GM18870 (cell line): Measurements from ENCODE around the gene UBE2N.
"Not testable (repeated sequence)": the region's sequence is repeated elsewhere in the genome, so short reads cannot be mapped to it uniquely, and the experiment has no call there.

Experiments used
- ATAC-seq: cut with Tn5 transposase; IDR thresholded peaks from one replicate; pipeline ENCODE4 v1.9.1; 2021; ENCODE audit warnings: moderate library complexity; ENCODE audit not compliant: unreplicated experiment

UBE2N gene

DNA sequence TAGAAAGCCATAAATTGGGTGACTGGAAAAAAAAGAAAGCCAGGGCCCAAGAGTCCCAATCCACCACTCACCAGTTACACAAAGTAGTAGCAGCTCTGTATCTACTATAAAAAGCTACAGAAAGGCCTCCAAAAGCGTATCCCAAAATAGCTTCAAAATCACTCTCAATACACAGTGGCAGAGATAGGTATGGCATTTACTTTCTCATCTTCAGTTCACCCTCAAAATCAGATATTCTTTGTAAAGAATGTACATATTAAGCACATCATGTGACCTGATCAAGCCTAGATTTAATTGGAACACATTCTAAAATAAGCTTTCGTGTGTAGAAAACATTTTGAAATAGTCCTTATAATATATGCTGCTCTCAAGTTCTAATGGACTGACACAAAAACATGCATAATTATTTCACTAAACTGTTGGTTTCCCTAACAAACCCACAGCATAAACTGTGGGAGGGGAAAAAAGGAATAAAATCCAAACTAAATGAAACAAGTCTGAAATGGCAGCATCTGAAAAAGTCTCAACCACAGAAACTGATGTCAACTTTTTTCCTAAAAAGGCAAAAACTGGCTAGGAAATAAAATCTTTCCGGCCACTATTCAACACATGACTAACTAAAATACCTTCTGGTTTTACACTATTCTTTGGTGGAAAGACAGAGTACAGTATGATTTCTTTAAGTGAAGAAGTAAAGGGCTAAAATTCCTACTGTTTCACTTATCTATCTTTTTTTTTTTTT lies 25.9 kb downstream of the UBE2N start:
- no peak for ATAC-seq

DNA sequence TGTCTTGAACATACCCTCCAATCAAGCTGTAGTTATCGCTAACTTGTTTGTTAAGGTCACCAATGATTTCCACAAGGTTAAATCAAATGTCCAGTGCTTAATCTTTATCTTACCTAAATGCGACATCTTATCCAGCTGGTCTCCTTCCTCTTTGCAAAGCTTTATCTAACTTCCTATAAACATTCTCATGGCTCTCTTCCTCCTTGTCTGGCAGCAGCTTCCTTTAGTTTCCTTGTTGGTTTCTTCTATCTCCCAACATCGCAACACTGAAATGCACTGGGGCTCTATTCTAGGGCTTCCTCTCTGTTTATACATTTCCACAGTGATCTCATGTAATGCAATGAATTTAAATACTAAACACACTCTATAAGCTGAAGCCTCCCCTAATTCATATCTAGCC lies 28.7 kb downstream of the UBE2N start:
- ATAC-seq, result no peak

DNA sequence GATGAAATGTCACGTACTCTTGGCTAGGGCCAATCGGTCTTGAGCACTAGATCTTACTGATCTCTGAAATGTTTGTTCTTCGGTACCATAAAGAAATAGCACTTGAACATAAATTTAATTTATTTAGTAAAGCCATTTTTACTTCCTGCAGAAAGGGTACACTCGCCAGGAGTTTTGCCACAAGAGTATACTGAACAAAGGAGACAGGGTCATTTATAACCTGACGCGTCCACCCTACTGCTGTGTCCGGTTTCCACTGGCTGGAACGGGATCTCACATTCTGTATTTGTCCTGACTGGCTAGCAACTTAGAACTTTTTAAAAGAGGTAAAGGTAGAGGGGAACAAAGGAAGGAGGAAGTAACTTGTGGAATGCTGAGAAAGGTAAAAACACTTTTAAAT lies 29.4 kb downstream of the UBE2N start:
- not testable (repeated sequence) for ATAC-seq

DNA sequence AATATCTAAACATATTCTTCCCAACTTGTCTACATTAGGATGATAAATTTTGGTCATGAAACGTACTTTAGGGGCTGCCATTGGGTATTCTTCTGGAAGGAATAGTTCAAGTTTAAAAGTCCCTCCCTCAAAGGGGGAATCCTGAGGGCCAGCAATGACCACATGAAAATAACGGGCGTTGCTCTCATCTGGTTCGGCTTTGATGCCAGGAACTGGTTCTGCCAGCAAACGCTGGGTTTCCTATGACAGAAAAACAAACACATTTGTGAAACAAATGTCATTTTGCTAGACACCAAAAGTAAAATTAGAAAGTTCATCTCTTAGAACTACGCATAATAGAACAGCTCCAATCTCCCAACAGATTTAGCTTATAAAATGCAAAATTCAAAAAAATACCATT lies 30.7 kb downstream of the UBE2N start:
- not testable (repeated sequence) for ATAC-seq

DNA sequence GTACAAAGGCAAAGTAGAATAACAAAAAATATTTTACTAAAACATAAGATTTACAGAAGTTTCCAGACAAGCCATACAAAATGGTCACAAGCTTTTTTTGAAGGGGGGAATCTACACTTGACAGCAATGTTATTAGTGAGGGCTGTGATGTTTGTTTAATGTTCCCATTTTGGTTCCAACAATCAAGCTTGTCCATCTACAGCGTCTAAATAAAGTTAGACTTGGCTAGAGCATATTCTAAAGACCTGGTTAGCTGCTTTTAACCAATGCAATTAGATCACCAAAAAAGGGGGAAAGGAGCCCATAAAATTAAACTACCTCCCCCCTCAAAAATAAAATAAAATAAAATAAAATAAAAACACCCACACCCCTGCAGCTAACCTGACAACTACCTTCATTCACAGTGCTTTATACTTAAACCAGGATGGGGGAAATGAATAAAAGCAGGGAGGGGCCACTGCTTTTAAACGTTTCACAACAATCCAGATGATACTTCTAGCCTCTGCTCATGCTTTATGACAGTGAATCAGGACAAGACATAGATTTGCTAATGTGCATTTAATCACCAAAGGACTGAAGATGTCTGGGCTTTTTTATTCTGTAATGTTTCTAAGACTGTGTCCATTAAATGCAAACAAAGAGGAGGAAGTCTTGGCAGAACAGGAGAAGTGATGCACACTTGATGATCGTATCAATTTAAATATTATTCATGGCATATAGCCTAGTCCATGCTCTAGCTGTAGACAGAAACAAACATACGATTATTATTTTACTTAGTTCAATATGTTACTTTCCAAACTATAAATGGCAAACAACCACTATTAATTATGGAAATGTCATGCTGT lies 32.2 kb downstream of the UBE2N start:
- not testable (repeated sequence) for ATAC-seq

DNA sequence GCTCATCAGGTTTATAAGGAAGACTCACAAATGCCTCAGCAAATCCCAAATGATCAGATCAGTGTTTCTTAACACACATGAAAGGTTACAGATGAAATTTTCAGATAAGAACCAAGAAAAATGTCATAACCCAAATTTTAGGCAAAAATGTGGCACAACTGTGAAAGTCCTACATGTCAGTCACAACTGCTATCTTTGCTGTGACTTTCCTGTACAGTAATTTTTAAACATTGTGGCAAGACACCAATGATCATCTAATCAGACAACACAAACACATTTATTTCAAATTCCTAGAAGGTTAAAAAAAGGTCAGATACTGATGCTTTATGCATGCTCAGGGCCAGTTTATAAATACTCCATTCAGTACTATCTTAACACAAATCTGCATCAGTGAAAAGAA lies 32.9 kb downstream of the UBE2N start:
- ATAC-seq, result no peak

DNA sequence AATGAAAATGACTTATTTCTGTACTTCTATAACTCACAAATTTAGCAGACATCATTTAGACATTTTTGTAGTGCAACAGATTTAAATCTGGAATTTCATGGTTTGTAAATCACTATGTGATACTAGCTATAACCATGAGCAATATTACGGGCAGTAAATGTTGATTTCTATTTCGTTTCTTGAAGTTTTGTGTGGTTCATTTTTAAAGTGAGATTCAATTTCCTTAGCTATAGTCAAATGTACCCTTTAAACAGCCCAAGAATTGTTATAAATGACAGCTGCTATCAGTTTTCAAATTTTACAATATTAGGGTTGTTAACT lies 33.8 kb downstream of the UBE2N start:
- no peak for ATAC-seq

DNA sequence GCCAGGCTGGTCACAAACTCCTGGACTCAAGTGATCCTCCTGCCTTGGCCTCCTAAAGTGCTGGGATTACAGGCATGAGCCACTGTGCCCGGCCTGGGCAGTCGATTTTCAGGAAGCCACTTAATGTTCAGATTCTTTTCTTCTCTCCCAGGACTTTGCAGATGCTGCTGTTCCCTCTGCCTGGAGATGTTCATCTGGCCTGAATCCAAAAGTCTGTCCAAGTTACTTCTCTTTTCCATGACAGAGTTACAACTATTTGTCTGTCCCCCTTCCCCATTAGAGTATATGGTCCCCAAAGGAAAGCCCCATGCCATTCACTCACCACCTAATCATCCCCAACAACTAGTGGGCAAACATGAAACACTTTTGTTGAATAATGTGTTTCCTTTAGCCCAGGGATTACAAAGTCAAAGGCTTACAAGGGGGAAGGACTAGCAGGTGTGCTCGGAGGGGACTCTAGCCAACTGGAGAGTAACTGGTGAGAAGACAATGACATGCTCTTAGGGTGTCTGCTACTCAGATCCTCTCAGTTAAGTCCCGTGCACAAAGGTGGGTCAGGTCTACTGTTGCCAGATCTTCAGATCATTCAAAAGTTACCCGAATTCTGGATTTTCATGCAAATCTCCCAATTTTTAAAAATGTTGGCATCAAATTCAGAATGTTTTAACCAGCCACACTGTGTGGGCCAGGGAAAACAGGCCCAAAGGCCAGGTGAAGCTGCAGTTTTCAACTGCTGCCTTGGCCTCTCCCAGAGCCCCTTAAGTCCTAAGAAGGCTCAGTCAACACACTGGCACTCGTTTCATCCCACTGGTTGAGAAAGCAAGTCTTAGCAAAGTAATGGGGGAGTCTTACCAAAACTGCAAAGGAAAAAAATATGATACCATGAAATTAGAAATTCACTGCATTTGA lies 34.4 kb downstream of the UBE2N start:
- no peak for ATAC-seq

DNA sequence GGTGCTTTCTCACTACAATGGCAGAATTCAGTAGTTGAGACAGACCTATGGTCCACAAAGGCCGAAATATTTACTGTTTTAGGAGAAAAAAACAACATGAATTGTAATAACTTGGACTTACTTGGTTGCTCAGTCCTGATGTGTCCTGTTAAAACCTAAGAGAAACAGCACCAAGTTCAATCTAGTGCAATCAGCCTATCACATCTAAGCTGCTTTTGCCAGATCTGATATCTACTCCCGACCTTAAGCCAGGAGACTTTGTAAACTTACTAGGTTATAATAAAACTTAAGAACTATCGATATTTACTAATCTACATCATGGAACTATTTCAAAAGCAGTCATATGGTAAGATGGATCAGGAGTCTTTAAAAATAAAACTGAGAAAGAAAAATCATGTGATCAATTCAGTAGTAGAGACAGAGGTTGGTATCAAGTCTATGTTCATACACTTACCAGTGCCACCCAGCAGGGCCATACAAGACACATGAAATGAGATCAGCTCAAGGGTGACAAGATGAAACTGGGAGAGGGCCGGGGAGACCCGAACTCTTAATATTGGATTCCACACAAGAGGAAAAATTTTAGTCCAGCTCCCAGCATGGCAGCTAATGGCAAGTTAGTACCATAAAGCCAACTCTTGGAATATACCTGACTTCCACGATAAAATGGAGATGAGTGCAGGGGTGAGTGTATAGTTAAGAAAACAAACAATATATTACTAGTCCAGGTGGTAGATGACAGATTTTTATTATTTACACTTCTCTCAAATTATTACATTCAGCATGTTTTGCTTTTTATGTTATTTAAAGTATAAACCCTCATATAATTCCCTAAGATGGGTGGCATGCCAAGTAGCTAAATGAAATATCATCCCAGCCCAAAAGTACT lies 36.5 kb downstream of the UBE2N start:
- ATAC-seq, result no peak

DNA sequence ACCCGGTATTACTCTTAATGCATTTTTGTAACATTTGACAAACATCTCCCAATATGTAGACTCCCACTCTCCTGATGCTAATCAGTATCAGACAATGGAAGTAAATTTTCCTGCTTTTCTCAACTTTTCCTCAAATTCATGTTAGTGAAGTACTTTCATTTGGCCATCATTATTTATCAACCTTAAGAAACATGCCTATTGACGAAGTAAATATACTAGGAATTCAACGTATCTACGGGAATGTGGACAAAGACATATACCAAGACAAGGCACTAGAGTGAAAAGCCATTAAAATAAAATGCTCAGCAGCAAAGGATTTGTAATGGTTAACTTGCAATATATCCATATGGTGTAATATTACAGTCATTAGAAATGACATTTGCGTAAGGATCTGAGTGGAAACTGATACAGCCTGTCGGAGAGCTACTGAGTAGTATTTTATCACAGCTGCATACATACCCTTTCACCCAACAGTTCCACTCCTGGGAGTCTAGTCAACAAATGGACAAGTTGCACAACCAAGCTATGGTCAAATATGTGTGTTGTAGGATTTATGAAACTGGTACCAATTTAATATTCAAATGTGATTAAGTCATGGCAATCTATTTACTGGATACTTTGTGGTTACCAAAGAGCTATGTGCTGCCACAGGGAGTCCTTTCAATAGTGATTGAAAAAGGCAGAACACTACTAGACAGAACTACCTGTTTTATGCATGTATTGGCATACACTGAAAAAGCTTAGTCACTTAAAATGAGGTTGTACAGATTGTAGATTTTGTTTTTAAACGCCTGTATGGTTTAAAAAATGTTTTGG lies 37.6 kb downstream of the UBE2N start:
- no peak for ATAC-seq

DNA sequence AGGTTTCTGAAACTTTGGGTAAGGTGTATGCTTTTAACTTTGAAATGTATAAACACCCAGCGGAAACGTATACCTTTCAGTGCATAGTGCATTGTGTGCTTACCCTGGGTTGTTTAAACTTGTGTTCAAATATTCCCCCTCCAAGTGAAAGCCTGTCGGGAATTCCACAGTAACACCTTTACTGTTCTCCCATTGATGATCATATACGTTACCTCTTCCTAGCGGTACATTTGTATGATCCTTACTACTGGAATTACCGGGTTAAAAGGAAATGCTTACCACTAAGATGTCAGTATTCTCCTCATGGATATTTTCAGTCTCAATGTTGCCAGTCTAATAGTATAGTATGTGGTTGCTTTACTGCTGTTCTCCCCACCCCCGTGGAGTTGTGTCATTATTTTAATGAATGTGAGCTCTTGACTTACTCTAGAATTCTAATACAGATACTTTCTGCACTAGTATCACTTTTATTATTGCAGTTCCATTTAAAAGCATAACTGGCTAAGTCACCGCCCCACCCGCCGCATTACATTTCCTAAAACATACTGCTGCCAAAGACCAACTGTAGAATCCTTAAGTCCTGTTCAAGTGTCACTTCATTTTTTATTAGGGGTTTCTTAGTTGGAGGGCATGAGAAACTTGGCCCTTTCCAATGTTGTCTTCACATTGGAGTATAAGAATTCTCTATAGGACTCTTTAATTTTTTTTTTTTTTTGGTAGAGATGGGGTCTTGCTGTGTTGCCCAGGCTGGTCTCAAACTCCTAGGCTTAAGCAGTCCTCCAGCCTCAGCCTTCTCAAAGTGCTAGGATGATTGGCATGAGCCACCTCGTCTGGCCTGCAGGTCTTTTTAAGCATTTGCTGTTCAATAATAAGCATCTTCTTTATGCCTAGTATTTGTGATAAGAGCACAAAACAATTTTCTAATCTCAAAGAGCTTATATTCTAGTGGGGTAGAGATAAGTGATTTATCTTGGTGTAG lies 39.1 kb downstream of the UBE2N start:
- no peak for ATAC-seq

DNA sequence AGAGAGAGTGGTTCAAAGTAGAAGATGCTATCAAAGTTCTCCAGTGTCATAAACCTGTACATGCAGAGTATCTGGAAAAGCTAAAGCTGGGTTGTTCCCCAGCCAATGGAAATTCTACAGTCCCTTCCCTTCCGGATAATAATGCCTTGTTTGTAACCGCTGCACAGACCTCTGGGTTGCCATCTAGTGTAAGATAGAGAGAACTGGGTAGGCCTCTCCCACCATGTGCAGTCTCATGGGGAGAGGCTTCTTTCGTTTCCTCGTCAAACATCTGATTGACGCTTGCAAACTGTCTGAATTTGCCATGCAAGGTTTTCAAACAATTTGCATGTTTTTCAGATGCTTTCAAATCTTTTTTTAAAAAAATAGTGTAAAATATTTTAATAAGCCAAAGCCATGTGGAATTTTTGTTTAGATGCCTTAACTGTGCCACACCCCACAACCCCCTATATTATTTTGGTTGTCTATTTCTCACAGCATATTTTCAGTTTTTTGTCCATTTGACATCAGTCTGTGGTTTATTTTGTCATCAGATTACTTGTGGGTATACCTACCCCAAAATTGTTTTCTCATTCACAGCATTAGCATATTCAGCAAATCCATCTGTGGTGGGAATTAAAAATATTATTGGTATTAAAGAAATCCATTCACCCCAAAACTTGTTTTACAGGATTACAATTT lies 42.4 kb downstream of the UBE2N start:
- not testable (repeated sequence) for ATAC-seq

DNA sequence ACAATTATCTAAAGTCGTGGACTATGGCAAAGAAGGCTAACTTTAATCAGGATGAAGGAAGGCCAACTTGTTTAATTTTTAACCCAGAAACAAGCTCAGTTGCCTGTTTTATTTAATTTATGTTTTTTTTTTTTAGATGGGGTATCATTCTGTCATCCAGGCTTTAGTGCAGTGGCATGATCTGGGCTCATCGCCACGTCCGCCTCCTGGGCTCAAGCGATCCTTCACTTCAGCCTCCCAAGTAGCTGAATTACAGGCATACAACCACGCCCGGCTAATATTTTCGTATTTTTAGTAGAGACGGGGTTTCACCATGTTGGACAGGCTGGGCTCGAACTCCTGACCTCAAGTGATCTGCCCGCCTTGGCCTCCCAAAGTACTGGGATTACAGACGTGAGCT lies 44.3 kb downstream of the UBE2N start:
- no peak for ATAC-seq

DNA sequence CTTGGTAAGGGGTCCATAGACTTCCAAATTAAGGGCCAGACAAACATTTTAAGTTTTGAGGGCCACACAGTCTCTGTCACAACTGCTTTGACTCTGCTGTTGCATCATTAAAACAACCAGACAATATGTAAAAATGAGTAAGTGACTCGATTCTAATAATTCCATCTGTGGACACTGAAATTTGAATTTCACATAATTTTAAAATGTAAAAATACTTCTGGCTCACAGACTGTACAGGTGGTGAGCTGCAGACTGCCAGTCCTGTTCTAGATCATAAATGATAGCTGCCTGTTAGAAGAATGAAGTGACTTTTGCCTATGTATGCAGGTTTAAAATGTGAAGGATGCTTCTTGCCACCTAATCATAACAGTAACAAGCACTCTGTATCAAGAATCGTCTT lies 48.3 kb downstream of the UBE2N start:
- ATAC-seq, result no peak

DNA sequence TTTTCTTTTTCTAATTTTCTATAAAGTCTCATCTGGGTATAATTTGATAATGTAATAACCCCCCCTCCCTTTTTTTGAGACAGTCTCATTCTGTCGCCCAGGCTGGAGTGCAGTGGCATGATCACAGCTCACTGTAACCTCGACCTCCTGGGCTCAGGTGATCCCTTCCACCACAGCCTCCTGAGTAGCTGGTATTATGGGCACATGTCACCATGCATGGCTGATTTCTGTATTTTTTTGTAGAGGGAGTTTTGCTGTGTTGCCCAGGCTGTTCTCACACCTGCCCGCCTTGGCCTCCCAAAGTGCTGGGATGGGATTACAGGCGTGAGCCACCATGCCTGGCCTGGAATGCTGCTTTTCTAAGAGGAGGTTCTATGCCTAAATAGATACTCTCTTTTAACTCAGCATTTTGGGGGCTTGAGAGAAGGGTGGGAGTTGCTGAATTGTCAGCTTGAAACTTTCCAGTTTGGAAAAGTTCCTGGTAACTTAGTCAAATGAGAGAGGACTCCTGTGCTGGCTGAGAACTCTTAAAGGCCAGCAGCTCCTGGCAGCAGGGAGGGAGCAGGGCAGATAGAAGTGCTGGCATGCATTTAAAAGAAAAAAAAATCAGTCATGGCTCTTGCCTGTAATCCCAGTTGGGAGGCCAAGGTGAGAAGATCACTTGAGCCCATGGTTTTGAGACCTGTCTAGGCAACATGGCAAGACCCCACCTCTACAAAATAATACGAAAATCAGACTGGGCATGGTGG lies 51.0 kb downstream of the UBE2N start:
- ATAC-seq, result no peak

DNA sequence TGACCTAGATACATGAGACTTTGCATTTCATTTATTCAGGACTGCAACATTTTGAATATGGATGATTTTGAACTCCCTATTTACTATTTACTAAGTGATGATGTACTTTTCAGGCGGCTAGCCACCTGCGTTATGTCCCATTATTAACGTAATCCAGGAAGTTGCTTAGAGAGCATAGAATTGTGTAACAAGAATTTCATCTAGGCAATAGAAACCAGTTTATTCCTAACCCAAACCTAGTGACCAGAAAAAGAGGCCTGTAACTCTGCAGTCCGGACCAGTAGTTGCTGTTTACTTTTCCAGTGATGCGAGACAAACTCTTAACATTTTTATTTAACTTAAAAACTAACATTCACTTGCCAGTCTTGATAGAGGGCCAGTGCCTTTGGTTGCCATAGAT lies 51.7 kb downstream of the UBE2N start:
- no peak for ATAC-seq

DNA sequence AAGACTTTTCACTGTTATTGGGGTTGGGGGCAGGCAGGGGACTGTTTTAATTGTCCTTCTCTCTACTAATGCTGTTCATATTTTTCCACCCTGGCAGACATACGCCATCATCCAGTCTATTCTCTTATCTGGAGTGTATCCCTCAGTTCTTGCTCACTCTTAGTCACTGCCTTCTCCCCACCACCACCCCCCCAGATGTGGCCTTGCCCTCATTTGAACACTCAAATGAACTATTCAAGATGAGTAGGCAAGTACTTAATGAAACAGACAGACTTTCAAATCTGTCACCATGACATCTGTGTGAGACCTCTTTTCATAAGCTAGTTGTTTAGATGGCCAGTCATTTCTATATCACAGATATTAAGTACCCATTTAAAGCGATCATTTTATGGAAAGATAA lies 54.0 kb downstream of the UBE2N start:
- no peak for ATAC-seq
